ENCODE measurements around the gene SIGLEC7. TPM values are rescaled to one million over a fixed set of nuclear protein-coding genes. Genes with fewer than 3 reads are reported as not detected.

The SIGLEC7 gene
- total RNA-seq, 4 donors from 2014 or later = not detected

GRCh38 chr19:51127755-51128154 is 14.3 kb upstream of the SIGLEC7 start:
- peak; percentile 66 to 67 for DNase-seq (ENCODE audit: low spot score in 2 of 2)

GRCh38 chr19:51128227-51128626 is 13.9 kb upstream of the SIGLEC7 start:
- peak; percentile 41 to 58 for DNase-seq (ENCODE audit: low spot score in 2 of 2)
- peaks cover 18% of the 10 kb centered on the region for H3K27me3 ChIP-seq
- H3K9me3 ChIP-seq = no peaks in the 10 kb centered on the region
- TF ChIP-seq POLR2A (IDR thresholded peaks at IDR 0.05) = no peak
- no peak for TF ChIP-seq POLR2AphosphoS5 (IDR thresholded peaks at IDR 0.05)
- no peak for TF ChIP-seq EP300 (IDR thresholded peaks at IDR 0.05)
- TF ChIP-seq, protein P1, sequence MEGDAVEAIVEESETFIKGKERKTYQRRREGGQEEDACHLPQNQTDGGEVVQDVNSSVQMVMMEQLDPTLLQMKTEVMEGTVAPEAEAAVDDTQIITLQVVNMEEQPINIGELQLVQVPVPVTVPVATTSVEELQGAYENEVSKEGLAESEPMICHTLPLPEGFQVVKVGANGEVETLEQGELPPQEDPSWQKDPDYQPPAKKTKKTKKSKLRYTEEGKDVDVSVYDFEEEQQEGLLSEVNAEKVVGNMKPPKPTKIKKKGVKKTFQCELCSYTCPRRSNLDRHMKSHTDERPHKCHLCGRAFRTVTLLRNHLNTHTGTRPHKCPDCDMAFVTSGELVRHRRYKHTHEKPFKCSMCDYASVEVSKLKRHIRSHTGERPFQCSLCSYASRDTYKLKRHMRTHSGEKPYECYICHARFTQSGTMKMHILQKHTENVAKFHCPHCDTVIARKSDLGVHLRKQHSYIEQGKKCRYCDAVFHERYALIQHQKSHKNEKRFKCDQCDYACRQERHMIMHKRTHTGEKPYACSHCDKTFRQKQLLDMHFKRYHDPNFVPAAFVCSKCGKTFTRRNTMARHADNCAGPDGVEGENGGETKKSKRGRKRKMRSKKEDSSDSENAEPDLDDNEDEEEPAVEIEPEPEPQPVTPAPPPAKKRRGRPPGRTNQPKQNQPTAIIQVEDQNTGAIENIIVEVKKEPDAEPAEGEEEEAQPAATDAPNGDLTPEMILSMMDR (IDR thresholded peaks at IDR 0.05) = no peak
- no peak overlapping the region for H3K27ac ChIP-seq
- WGBS = 91% methylated on average over 7 of the region's 7 CpGs
- H3K4me1 ChIP-seq = peaks cover 7% of the 10 kb centered on the region
- H3K36me3 ChIP-seq = no peaks in the 10 kb centered on the region
- no peak overlapping the region for H3K4me3 ChIP-seq

More at GRCh38 chr19:51127755-51128154, 14.3 kb upstream of the SIGLEC7 start:
- H3K9me3 ChIP-seq = no peaks in the 10 kb centered on the region
- H3K4me3 ChIP-seq = no peak overlapping the region
- TF ChIP-seq EP300 (IDR thresholded peaks at IDR 0.05) = no peak
- TF ChIP-seq POLR2AphosphoS5 (IDR thresholded peaks at IDR 0.05) = no peak
- no peak overlapping the region for H3K27ac ChIP-seq
- H3K36me3 ChIP-seq = no peaks in the 10 kb centered on the region
- 71% methylated on average over 4 of the region's 4 CpGs for WGBS
- peaks cover 9% of the 10 kb centered on the region for H3K4me1 ChIP-seq
- H3K27me3 ChIP-seq = peaks cover 22% of the 10 kb centered on the region

GRCh38 chr19:51129716-51130115 is 12.4 kb upstream of the SIGLEC7 start:
- no peak overlapping the region for H3K4me3 ChIP-seq
- TF ChIP-seq EP300 (IDR thresholded peaks at IDR 0.05) = no peak
- TF ChIP-seq, protein P1 (IDR thresholded peaks at IDR 0.05) = no peak
- TF ChIP-seq POLR2A (IDR thresholded peaks at IDR 0.05) = no peak
- no peak for TF ChIP-seq POLR2AphosphoS5 (IDR thresholded peaks at IDR 0.05)
- peak; percentile 32 to 43 for DNase-seq (ENCODE audit: low spot score in 2 of 2)
- no peaks in the 10 kb centered on the region for H3K36me3 ChIP-seq
- 80% methylated on average over 8 of the region's 8 CpGs for WGBS
- no peaks in the 10 kb centered on the region for H3K9me3 ChIP-seq
- peaks cover 14% of the 10 kb centered on the region for H3K27me3 ChIP-seq
- peaks cover 7% of the 10 kb centered on the region for H3K4me1 ChIP-seq
- no peak overlapping the region for H3K27ac ChIP-seq

DNA sequence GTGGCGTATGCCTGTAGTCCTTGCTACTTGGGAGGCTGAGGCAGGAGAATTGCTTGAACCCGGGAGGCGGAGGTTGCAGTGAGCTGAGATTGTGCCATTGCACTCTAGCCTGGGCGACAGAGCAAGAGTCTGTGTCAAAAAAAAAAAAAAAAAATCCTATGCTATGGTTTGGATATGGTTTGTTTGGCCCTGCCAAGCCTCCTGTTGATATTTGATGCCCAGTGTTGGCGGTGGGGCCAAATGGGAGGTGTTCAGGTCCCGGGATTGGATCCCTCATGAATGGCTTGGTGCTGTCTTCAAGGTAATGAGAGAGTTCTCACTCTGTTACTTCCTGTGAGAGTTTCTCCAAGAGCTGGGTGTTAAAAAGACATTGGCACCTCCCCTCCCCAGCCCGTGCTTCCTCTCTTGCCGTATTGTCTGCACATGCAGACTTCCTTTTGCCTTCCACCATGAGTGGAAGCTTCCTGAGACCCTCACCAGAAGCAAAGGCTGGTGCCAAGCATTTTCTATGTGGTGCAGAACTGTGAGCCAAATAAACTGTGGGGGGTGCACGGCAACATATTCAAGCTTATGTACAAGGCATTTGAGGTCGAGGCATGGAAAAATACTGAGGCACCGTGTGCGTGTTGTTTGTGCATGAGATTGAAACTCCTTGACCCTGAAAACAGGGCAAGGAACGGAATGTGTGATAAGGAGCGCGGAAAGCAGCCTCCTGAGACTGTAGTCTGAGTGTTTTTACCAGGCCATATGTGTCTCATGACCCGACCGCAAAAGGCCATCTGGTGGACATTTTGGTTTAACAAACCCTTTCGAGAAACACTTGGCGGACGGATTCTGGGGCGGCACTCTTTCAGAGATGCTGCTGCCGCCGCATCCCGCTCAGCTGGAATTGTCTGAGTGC is 10.1 kb upstream of the SIGLEC7 start:
- no peak overlapping the region for H3K4me3 ChIP-seq
- H3K4me1 ChIP-seq = peaks cover 7% of the 10 kb centered on the region
- H3K9me3 ChIP-seq = no peaks in the 10 kb centered on the region
- WGBS = 56% methylated on average over 24 of the region's 24 CpGs
- no peaks in the 10 kb centered on the region for H3K36me3 ChIP-seq
- DNase-seq (ENCODE audit: low spot score in 2 of 2) = peak; percentile 78 to 80
- H3K27me3 ChIP-seq = peaks cover 17% of the 10 kb centered on the region
- no peak overlapping the region for H3K27ac ChIP-seq
- TF ChIP-seq, protein P1 (IDR thresholded peaks at IDR 0.05) = no peak
- TF ChIP-seq POLR2AphosphoS5 (IDR thresholded peaks at IDR 0.05) (no peak), EP300 (IDR thresholded peaks at IDR 0.05) (no peak), POLR2A (IDR thresholded peaks at IDR 0.05) (no peak)

DNA sequence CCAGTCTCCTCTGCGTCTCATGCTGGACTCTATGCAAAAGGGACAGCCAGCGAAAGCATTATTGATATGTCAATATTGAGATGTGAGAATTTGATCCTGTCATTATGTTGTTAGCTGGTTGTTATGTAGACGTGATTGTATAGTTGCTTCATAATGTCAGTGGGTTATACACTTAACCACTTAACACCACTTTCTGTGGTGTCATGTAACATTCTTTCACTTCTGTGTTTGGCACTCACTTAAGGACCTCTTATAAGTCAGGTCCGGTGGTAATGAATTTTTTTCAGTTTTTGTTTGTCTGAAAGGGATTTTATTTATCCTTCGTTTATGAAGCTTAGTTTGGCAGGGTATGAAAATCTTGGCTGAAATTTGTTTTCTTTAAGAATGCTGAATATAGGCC is 7.1 kb upstream of the SIGLEC7 start:
- H3K27ac ChIP-seq = no peak overlapping the region
- no peak for DNase-seq (ENCODE audit: low spot score in 2 of 2)
- H3K9me3 ChIP-seq = no peaks in the 10 kb centered on the region
- H3K4me1 ChIP-seq = no peaks in the 10 kb centered on the region
- TF ChIP-seq POLR2A (IDR thresholded peaks at IDR 0.05) = no peak
- TF ChIP-seq, protein P1 (IDR thresholded peaks at IDR 0.05) = no peak
- TF ChIP-seq POLR2AphosphoS5 (IDR thresholded peaks at IDR 0.05) = no peak
- no peak for TF ChIP-seq EP300 (IDR thresholded peaks at IDR 0.05)
- 80% methylated on average over 5 of the region's 5 CpGs for WGBS
- H3K27me3 ChIP-seq = peaks cover 22% of the 10 kb centered on the region
- no peaks in the 10 kb centered on the region for H3K36me3 ChIP-seq
- no peak overlapping the region for H3K4me3 ChIP-seq

All from suprapubic skin (tissue), 4 donors.